VCaP (cell line): Measurements from ENCODE around the gene GPR26.

ENCODE experiments used
- H3K27ac ChIP-seq: fragments of 450-650 bp; 2 replicates; pipeline ENCODE4 v1.5.1; 2017
- CTCF ChIP-seq: fragments of 450-650 bp; conservative IDR thresholded peaks from 2 replicates; pipeline ENCODE4 v1.5.1; 2017; ENCODE audit warnings: mild to moderate bottlenecking, moderate library complexity

The GPR26 gene

GRCh38 chr10:123666318-123667236 lies at the start of gene GPR26:
TSS of gene GPR26 (plus strand) at chr10:123666355. CDS start at chr10:123666408, 53 bp downstream.
- no peak for TF ChIP-seq CTCF
- no peak within 1 kb of the TSS for H3K27ac ChIP-seq

GRCh38 chr10:123618224-123618623 lies 47.9 kb upstream of the GPR26 start:
- no peak overlapping the region for H3K27ac ChIP-seq
- TF ChIP-seq CTCF, result no peak

- no peak for TF ChIP-seq CTCF
- no peak overlapping the region for H3K27ac ChIP-seq
These were observed 46.9 kb upstream of the GPR26 start for GRCh38 chr10:123619067-123619855.

- H3K27ac ChIP-seq, result no peak overlapping the region
- TF ChIP-seq CTCF, result no peak
These were observed 45.5 kb upstream of the GPR26 start for GRCh38 chr10:123620621-123621020.

- no peak for TF ChIP-seq CTCF
These were observed 44.7 kb upstream of the GPR26 start for GRCh38 chr10:123621492-123621891.

GRCh38 chr10:123621916-123622315 lies 44.2 kb upstream of the GPR26 start:
- TF ChIP-seq CTCF, result no peak
- H3K27ac ChIP-seq, result no peak overlapping the region

More at GRCh38 chr10:123621492-123621891, 44.7 kb upstream of the GPR26 start:
- H3K27ac ChIP-seq, result no peak overlapping the region

- no peak for TF ChIP-seq CTCF
- no peak overlapping the region for H3K27ac ChIP-seq
These were observed 43.8 kb upstream of the GPR26 start for GRCh38 chr10:123622381-123622780.
